HepG2 (cell line): ENCODE results near the gene ATP6V0D1. TPM values are rescaled to one million over a fixed set of nuclear protein-coding genes. Genes with fewer than 3 reads are reported as not detected.

Experiments
- EEA1 ChIP-seq: sonication (generic); formaldehyde crosslinking; IDR thresholded peaks from 2 replicates; pipeline ENCODE4 v1.5.1; 2020; ENCODE audit warnings: mild to moderate bottlenecking, missing genetic modification reagents, borderline replicate concordance
- GTF3A ChIP-seq: sonication (generic); formaldehyde crosslinking; conservative IDR thresholded peaks from 2 replicates; pipeline ENCODE4 v1.4.0; 2020; ENCODE audit warnings: mild to moderate bottlenecking, missing genetic modification reagents
- MAFG ChIP-seq: sonication (generic); formaldehyde crosslinking; IDR thresholded peaks from 2 replicates; pipeline ENCODE4 v1.5.1; 2020; ENCODE audit warnings: mild to moderate bottlenecking, missing genetic modification reagents
- MEF2D ChIP-seq: sonication (generic); formaldehyde crosslinking; IDR thresholded peaks from 2 replicates; pipeline ENCODE4 v1.5.1; 2020; ENCODE audit warnings: mild to moderate bottlenecking, missing genetic modification reagents
- MIER2 ChIP-seq: IDR thresholded peaks from 2 replicates; pipeline ENCODE4 v1.6.1; 2016; ENCODE audit warnings: missing biosample characterization, missing genetic modification reagents
- PLRG1 ChIP-seq: fragments of 450-650 bp; conservative IDR thresholded peaks from 2 replicates; pipeline ENCODE4 v1.6.1; 2016
- REL ChIP-seq: sonication (generic); formaldehyde crosslinking; conservative IDR thresholded peaks from 2 replicates; pipeline ENCODE4 v1.8.0; 2022; ENCODE audit warnings: mild to moderate bottlenecking, missing genetic modification reagents, moderate library complexity
- REPIN1 ChIP-seq: sonication (generic); formaldehyde crosslinking; IDR thresholded peaks from 2 replicates; pipeline ENCODE4 v1.8.0; 2022; ENCODE audit warnings: missing genetic modification reagents, low read depth, mild to moderate bottlenecking, borderline replicate concordance
- RFX3 ChIP-seq: IDR thresholded peaks from 2 replicates; pipeline ENCODE4 v1.6.1; 2016; ENCODE audit warnings: missing biosample characterization, missing genetic modification reagents
- RFXANK ChIP-seq: IDR thresholded peaks from 2 replicates; pipeline ENCODE4 v1.6.1; 2016
- SIN3B ChIP-seq: fragments of 150-350 bp; IDR thresholded peaks from 2 replicates; pipeline ENCODE4 v1.6.1; 2014; ENCODE audit warnings: low read length
- SKI ChIP-seq: fragments of 450-650 bp; IDR thresholded peaks from one replicate; pipeline ENCODE4 v1.6.1; 2018; ENCODE audit warnings: mild to moderate bottlenecking; ENCODE audit not compliant: partially characterized antibody
- SRSF1 ChIP-seq: fragments of 200-400 bp; formaldehyde crosslinking; optimal IDR thresholded peaks from 2 replicates; pipeline ENCODE3; 2017; ENCODE audit warnings: mild to moderate bottlenecking, low read depth, low read length, moderate library complexity
- TEF ChIP-seq: sonication (generic); formaldehyde crosslinking; IDR thresholded peaks from 2 replicates; pipeline ENCODE4 v1.5.0; 2020; ENCODE audit warnings: missing genetic modification reagents
- TOPORS ChIP-seq: sonication (generic); formaldehyde crosslinking; IDR thresholded peaks from 2 replicates; pipeline ENCODE4 v1.8.0; 2023; ENCODE audit warnings: mild to moderate bottlenecking, missing genetic modification reagents
- ZBTB7A ChIP-seq: sonication (generic); formaldehyde crosslinking; IDR thresholded peaks from 2 replicates; pipeline ENCODE4 v1.8.0; 2022; ENCODE audit warnings: mild to moderate bottlenecking, missing genetic modification reagents
- ZHX1 ChIP-seq: sonication (generic); formaldehyde crosslinking; IDR thresholded peaks from 2 replicates; pipeline ENCODE4 v1.8.1; 2022; ENCODE audit warnings: low read depth, mild to moderate bottlenecking, missing genetic modification reagents
- ZNF276 ChIP-seq: sonication (generic); formaldehyde crosslinking; IDR thresholded peaks from 2 replicates; pipeline ENCODE4 v1.4.0; 2020; ENCODE audit warnings: mild to moderate bottlenecking, low read depth, missing genetic modification reagents
- ZNF326 ChIP-seq: sonication (generic); formaldehyde crosslinking; IDR thresholded peaks from 2 replicates; pipeline ENCODE4 v1.4.0; 2020; ENCODE audit warnings: missing genetic modification reagents, borderline replicate concordance
- ZNF570 ChIP-seq: sonication (generic); formaldehyde crosslinking; IDR thresholded peaks from 2 replicates; pipeline ENCODE4 v1.4.0; 2020; ENCODE audit warnings: mild to moderate bottlenecking, missing genetic modification reagents, borderline replicate concordance
- ZNF589 ChIP-seq: sonication (generic); formaldehyde crosslinking; conservative IDR thresholded peaks from 2 replicates; pipeline ENCODE4 v1.8.0; 2022; ENCODE audit warnings: mild to moderate bottlenecking, moderate library complexity, missing genetic modification reagents
- ZNF770 ChIP-seq: sonication (generic); formaldehyde crosslinking; IDR thresholded peaks from 2 replicates; pipeline ENCODE4 v1.5.0; 2020; ENCODE audit warnings: mild to moderate bottlenecking, missing genetic modification reagents
- ZNF788 ChIP-seq: sonication (generic); formaldehyde crosslinking; IDR thresholded peaks from 2 replicates; pipeline ENCODE4 v1.5.0; 2020; ENCODE audit warnings: mild to moderate bottlenecking, missing genetic modification reagents, borderline replicate concordance
- polyA plus RNA-seq, 8 experiments: library from polyadenylated mRNA; depleted of rRNA in 3 of 8; stranded (reverse) in 7 of 8; unstranded in 1 of 8; fragments of >200 nt; fragmentation: Illumina TruSeq in 4 of 8; extraction: Trizol in 4 of 8; gene quantifications; 2 replicates each; pipeline versions ENCODE4 v1.2.1 to v1.2.3, GENCODE V29; 2011 to 2016; ENCODE audit warnings: low read depth in 4 of 8, missing spikeins in 1 of 8, mixed read lengths in 1 of 8; ENCODE audit not compliant: insufficient read depth in 1 of 8
- total RNA-seq, 5 experiments: library from RNA; depleted of rRNA; stranded (reverse); fragments of >200 nt; fragmentation: Illumina TruSeq; extraction: Trizol; gene quantifications; 2 replicates each; pipeline ENCODE4 v1.2.3, GENCODE V29; 2016; ENCODE audit warnings: low read depth in 1 of 5

ATP6V0D1 gene
- total and polyA plus RNA-seq, 2 of the 13 experiments (the other 11 are each of a cell fraction or from before 2014, with no cell fraction given) = 51.1 to 61.3 TPM

GRCh38 chr16:67528870-67529581, 48.1 kb upstream of the ATP6V0D1 start (continued):
- no peak for TF ChIP-seq RFXANK
- TF ChIP-seq REPIN1 (CRISPR knock-in tag) = peak; percentile 46; the same call in 1 of the 2 replicates
- TF ChIP-seq RFX3 (CRISPR knock-in tag) = no peak
- no peak for TF ChIP-seq ZNF326 (CRISPR knock-in tag)
- TF ChIP-seq REL = no peak
- peak; percentile 43; the same call in 1 of the 2 replicates for TF ChIP-seq ZBTB7A (CRISPR knock-in tag)
- TF ChIP-seq GTF3A = no peak
- TF ChIP-seq SIN3B = no peak
- TF ChIP-seq PLRG1 = no peak
- no peak for TF ChIP-seq EEA1 (CRISPR knock-in tag)
- no peak for TF ChIP-seq ZNF788 (CRISPR knock-in tag)
- TF ChIP-seq MIER2 = no peak
- TF ChIP-seq SKI = no peak
- TF ChIP-seq ZHX1 (CRISPR knock-in tag) = 0 out of 2 replicates have a peak, but pooled peaks have one; percentile 30
- no peak for TF ChIP-seq ZNF770 (CRISPR knock-in tag)
- TF ChIP-seq SRSF1 = peak; percentile 24
- 0 out of 2 replicates have a peak, but pooled peaks have one; percentile 44 for TF ChIP-seq ZNF570 (CRISPR knock-in tag)
- TF ChIP-seq TOPORS (CRISPR knock-in tag) = 0 out of 2 replicates have a peak, but pooled peaks have one; percentile 60
- 0 out of 2 replicates have a peak, but pooled peaks have one; percentile 16 for TF ChIP-seq TEF (CRISPR knock-in tag)
- TF ChIP-seq ZNF589 (CRISPR knock-in tag) = no peak
- TF ChIP-seq MAFG (CRISPR knock-in tag) = no peak
- TF ChIP-seq ZNF276 (CRISPR knock-in tag) = no peak
- no peak for TF ChIP-seq MEF2D
